Choroid plexus epithelial cell (primary cell): ENCODE data around the gene ABAT.

Experiments
- DNase-seq: peaks from one replicate; pipeline ENCODE4 v3.0.0-alpha.2; 2010; ENCODE audit warnings: low read depth
- H3K4me3 ChIP-seq: 2 replicates; pipeline ENCODE4 v1.5.1; 2011; ENCODE audit warnings: low read depth, mild to moderate bottlenecking, control low read depth, low read length, moderate library complexity
- TF ChIP-seq, protein P1 (sequence below): conservative IDR thresholded peaks from 2 replicates; pipeline ENCODE4 v1.5.1; 2011; ENCODE audit warnings: low read depth, mild to moderate bottlenecking, control low read depth, inconsistent platforms, low read length, moderate library complexity

The ABAT gene

DNA sequence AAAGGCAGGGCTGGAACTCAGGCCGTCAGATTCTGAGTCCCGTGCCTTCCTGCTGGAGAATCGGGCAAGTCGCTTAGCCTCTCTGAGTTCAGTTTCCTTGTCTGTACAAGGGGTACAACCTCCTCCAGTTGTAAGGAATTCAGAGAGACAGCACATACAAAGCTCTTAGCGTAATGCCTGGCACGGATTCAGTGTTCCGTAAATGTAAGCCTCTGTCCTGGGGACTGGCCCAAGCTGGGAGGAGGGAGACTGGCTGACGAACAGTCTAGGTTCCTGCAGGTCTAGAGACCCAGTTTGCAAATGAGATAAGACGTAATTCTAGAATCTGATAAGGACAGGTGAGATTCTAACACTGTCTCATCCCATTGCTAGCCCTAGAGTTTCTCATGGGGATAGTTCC lies 43.0 kb upstream of the ABAT start:
- no peak overlapping the region for H3K4me3 ChIP-seq
- no peak for DNase-seq
- TF ChIP-seq, protein P1, sequence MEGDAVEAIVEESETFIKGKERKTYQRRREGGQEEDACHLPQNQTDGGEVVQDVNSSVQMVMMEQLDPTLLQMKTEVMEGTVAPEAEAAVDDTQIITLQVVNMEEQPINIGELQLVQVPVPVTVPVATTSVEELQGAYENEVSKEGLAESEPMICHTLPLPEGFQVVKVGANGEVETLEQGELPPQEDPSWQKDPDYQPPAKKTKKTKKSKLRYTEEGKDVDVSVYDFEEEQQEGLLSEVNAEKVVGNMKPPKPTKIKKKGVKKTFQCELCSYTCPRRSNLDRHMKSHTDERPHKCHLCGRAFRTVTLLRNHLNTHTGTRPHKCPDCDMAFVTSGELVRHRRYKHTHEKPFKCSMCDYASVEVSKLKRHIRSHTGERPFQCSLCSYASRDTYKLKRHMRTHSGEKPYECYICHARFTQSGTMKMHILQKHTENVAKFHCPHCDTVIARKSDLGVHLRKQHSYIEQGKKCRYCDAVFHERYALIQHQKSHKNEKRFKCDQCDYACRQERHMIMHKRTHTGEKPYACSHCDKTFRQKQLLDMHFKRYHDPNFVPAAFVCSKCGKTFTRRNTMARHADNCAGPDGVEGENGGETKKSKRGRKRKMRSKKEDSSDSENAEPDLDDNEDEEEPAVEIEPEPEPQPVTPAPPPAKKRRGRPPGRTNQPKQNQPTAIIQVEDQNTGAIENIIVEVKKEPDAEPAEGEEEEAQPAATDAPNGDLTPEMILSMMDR: no peak

DNA sequence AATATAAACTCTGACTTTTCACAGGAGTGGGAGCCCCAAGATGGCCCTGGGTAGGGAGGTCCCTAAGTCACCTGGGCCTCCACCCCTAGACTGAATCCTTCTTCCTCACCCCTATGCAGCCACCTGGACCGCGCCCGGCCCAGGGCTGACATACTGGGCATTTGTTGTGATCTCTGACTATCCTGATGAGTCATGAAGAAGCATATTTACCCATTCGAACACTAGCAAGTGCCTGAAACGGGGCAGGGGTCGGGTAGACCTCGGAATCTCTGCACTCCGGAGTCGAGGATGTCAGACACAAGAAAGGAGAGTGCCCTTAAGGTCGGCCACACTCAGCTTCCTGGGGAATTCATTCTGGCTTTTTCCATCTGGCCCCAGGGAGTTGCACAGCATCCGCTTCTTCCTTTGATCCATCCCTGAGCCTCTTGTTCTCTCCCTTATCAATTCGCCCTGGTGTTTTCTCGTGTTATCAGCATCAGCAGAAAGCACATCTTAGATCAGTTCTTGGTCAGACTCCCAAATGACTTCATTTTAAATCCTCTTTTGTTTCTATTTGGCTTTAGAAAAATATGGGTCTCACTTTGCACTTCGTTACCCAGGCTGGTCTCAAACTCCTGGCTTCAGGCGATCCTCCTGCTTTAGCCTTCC lies 42.5 kb upstream of the ABAT start:
- TF ChIP-seq, protein P1: no peak
- no peak overlapping the region for H3K4me3 ChIP-seq
- no peak for DNase-seq

DNA sequence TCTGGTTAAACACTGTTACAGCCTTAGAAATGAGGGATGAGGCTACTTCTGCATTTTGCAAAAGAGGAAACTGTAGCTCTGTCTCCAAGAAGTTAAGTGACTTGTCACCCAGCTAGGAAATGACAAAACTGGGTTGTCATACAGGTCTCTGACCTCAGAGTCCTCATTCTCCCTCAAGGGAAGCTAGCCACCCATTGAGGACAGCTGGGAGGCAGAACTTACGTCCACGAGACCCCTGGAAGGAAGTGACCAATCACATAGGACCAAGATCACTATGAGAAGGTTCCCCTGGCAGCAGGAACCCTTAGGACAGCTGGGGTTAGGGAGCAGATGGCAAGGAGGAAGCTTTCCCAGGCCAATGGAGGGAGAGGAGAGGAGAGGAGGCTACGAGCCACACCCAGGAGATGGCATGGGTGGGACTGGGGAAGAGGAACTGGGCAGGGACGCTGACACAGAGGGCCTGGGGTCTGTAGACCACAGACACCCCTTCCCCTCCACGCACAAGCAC lies 41.7 kb upstream of the ABAT start:
- no peak overlapping the region for H3K4me3 ChIP-seq
- TF ChIP-seq, protein P1: no peak
- DNase-seq: no peak

DNA sequence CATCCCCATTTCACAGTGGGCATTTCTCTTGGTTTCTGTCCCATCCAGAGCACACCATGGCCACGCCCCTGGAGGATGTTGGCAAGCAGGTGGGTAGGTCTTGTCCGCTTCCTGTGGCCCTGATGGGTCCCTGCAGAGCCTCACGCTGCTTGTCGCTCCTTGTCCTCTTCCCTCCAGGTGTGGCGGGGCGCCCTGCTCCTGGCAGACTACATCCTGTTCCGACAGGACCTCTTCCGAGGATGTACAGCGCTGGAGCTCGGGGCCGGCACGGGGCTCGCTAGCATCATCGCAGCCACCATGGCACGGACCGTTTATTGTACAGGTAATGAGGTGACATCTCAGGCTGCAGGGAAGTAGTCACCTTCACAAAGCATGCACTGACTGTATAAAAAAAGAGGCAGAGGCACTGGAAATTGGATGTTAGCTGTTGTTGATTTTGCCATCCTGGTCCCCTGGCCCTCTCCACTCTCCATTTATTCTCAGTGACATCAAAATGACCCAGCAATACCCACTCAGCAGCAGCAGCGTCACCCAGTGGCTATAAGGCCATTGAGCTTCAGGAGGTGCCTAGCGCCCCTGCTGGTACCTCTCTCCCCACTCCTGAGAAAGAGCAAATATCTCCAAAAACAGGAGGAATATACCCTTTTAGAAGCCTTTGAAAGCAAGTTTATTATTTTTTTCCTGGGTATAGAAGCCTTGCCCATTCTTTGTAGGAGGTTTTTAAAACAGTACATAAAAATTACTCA lies 39.3 kb upstream of the ABAT start:
- peak; percentile 75 for DNase-seq
- H3K4me3 ChIP-seq: no peak overlapping the region
- TF ChIP-seq, protein P1: peak; percentile 98

DNA sequence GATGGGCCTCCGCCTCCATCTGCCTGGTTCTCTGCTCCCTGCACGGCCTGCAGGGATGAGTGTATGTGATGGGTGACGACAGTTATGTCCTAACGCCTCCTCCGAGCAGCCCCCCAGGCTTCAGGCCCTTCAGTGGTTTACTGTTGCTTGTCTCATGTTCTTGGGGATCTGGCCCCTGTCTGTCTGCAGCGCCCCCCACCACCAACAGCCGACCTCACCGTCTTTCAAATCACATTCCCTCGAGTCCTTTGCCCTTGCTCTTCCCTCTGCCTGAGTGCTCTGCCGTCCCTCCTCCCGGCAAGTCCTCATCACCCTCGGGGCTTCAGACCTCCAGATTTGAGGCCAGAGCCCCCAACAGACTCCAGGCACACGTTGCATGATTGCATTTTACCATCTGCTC lies 34.7 kb upstream of the ABAT start:
- H3K4me3 ChIP-seq: no peak overlapping the region
- TF ChIP-seq, protein P1: no peak
- DNase-seq: no peak

DNA sequence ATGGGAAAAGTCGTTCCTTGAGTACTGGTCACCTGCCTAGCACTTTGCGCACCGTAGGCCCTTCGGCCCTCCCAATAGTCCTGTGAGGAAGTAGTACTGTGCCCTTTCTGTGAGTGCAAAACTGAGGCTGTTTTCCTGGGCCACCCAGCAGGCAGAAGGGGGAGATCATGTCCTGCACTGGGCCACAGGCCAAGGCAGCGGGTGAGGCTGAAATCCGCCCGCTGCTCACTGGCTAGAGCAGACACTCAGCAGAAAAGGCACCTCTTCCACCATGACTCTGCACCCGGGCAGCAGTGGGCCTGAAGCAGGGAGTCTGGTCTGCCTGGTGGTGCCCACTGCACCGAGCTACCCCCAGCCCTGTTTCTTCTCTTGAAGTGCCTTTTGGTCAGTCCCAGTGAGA lies 32.7 kb upstream of the ABAT start:
- no peak for DNase-seq
- TF ChIP-seq, protein P1: no peak
- no peak overlapping the region for H3K4me3 ChIP-seq
